HG03439 (cell line): Measurements from ENCODE around the gene NELFCD.

Experiments
- ATAC-seq: cut with Tn5 transposase; IDR thresholded peaks from one replicate; pipeline ENCODE4 v1.9.1; 2021; ENCODE audit warnings: mild to moderate bottlenecking, moderate library complexity; ENCODE audit not compliant: unreplicated experiment

Gene NELFCD

DNA sequence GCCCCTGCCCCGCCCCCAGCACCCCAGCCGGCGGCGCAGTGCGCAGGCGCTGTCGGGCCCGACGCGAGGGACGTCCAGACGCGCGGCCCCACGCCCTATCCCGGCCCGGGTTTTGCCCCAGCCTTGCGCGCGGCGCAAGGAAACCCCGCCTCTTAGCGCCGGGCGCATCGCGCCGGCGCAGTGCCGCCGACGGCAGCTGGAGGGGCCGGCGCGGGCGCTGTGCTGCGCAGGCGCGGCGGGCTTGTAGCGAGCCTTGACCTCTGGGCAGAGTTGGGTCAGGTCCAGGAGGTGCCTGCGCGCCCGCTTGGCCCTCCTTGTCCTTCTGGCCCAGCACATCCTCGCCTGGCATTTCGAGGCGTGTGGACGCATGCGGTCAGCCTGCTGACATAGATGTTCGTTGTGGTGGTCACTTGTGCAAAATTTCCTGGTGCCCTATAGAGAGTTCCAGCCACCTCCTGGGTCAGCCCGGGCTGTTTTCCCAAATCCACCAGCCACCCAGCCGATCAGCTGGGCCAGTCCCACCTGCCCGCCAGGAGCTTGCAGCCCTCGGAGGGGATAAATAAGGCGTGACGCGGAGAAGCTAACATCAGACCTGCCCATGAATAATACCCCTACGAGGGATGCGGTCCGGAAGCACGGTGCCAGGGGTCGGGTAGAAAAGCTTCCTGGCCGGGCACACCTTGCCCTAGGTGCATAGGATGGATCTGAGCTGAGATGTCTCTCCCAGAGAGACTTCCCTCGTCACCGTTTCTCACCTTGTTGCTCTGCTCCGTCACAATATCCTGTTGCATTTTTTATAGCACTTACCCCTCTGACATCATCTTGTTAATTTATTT is 62.0 kb downstream of the NELFCD start:
- peak; percentile 87 for ATAC-seq

DNA sequence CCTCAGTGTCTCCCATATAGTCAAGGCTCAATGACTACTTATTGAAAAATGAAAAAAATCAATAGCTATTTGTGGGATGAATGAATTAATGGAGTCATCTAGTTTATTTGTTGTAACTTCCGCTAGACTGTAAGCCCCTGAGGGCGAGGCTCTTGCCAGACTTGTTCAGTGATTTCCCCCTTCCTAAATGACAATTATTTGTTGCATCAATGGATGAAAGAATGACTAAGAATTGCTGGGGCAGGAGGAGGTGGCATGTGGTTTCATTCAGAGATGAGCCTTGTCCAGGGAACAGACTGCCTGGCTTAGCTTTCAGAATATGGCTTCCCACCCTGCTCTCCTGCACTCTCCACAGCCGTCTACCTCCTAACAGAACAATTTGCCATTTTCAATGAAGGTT is 62.6 kb downstream of the NELFCD start:
- ATAC-seq: no peak

DNA sequence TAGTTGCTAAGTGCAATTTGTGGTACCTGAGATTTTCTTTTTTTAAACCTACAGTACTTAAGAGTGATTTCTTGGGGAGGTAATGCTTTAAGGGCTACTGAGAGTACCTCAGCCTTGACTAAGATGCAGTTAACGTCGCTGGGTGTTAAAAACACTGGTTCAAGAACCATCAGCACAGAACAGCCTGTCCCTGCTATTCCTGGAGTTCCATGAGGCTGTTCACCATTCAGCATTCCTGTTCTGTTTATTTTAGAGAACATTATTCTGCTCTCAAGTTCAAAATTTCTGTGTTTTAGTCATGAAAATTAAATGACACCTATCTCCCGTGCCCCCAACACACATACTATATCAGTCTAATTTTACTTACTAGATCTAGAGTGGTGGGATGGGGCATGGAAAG is 63.2 kb downstream of the NELFCD start:
- no peak for ATAC-seq
